K562 (cell line): ENCODE data around the gene EFNA5. TPM values are rescaled to one million over a fixed set of nuclear protein-coding genes. Genes with fewer than 3 reads are reported as not detected.

Experiments used
- ATAC-seq: fragments of 200-7000 bp; cut with Tn5 transposase; 3 replicates; pipeline ENCODE4 v1.9.1; 2020; ENCODE audit warnings: moderate library complexity
- BruUV-seq: library from RNA; stranded (reverse); fragments of 400-500 nt; replicated peaks from 2 replicates; lab custom pipeline; 2021; lab: Mats Ljungman, UMichigan
- CTCF ChIA-PET: fragments of 300-600 bp; formaldehyde crosslinking; extraction: SDS; loops from one replicate; lab custom pipeline; 2021; ENCODE audit warnings: low intra/inter-chr PET ratio; lab: Yijun Ruan, JAX
- POLR2A ChIA-PET: fragments of 300-600, 350-650 bp; sonication (Branson Sonifier 250); formaldehyde crosslinking; extraction: SDS; loops from one replicate; lab custom pipeline; 2021; ENCODE audit warnings: antibody characterized with exemption, inconsistent platforms; lab: Yijun Ruan, JAX
- DNase-seq, 4 experiments: peaks; one replicate each; pipeline versions ENCODE4 v3.0.0 to v3.0.0-alpha.2; 2011 to 2018; ENCODE audit warnings: low spot score in 3 of 4, mixed read lengths in 3 of 4; ENCODE audit errors: extremely low read depth in 1 of 4
- FAIRE-seq: peaks from 2 replicates; lab custom pipeline; 2011; peaks lifted over from hg19 to GRCh38; lab: Jason Lieb, UNC
- H2AFZ ChIP-seq: 2 replicates; pipeline ENCODE4 v1.6.0; 2011; ENCODE audit warnings: low read depth, low read length, control low read depth, inconsistent platforms
- H3K27ac ChIP-seq: fragments of 200-600 bp; 3 replicates; pipeline ENCODE4 v1.8.0; 2011; ENCODE audit warnings: low read depth, mild to moderate bottlenecking, control low read depth, inconsistent platforms, low read length, moderate library complexity, mixed read lengths; ENCODE audit errors: extremely low read depth
- H3K27me3 ChIP-seq, 2 experiments: fragments of 300-600 bp in 1 of 2; 2 replicates in 1 of 2; 3 replicates in 1 of 2; pipeline versions ENCODE4 v1.6.0 to v1.8.0; 2011; ENCODE audit warnings: inconsistent platforms in 2 of 2, low read length in 2 of 2, mild to moderate bottlenecking in 1 of 2, mixed read lengths in 1 of 2, moderate library complexity in 1 of 2; ENCODE audit not compliant: control insufficient read depth in 2 of 2, insufficient read depth in 2 of 2
- H3K36me3 ChIP-seq: fragments of 300-600 bp; 3 replicates; pipeline ENCODE4 v1.8.0; 2011; ENCODE audit warnings: mild to moderate bottlenecking, low read length, inconsistent platforms; ENCODE audit not compliant: control insufficient read depth, insufficient read depth
- H3K4me1 ChIP-seq, 2 experiments: fragments of 200-600 bp in 1 of 2; replicated peaks in 1 of 2; 2 replicates in 1 of 2; 3 replicates in 1 of 2; pipeline versions ENCODE4 v1.5.1 to v1.8.0; 2011; ENCODE audit warnings: inconsistent platforms in 2 of 2, low read length in 2 of 2, mild to moderate bottlenecking in 1 of 2, mixed read lengths in 1 of 2, moderate library complexity in 1 of 2; ENCODE audit not compliant: control insufficient read depth in 2 of 2, insufficient read depth in 2 of 2
- H3K4me2 ChIP-seq: 2 replicates; pipeline ENCODE4 v1.6.1; 2011; ENCODE audit warnings: low read length, control low read depth, inconsistent platforms, mixed read lengths; ENCODE audit not compliant: insufficient read depth
- H3K4me3 ChIP-seq: fragments of 200-600 bp; sonication (generic), shearing (Covaris generic); 2 replicates; pipeline ENCODE4 v1.5.1; 2016; ENCODE audit warnings: control low read depth, inconsistent platforms
- H3K79me2 ChIP-seq: fragments of 200-600 bp; 3 replicates; pipeline ENCODE4 v1.8.0; 2011; ENCODE audit warnings: low read length, inconsistent platforms; ENCODE audit not compliant: control insufficient read depth, insufficient read depth
- H3K9ac ChIP-seq, 2 experiments: 2 replicates each; pipeline versions ENCODE4 v1.6.0 to v1.6.1; 2011; ENCODE audit warnings: low read depth in 2 of 2, low read length in 2 of 2, control low read depth in 1 of 2, inconsistent platforms in 1 of 2, mild to moderate bottlenecking in 1 of 2, mixed read lengths in 1 of 2; ENCODE audit not compliant: insufficient read depth in 1 of 2
- H3K9me1 ChIP-seq: one replicate; pipeline ENCODE4 v1.6.0; 2011; ENCODE audit warnings: inconsistent platforms, mild to moderate bottlenecking, low read length, moderate library complexity; ENCODE audit not compliant: control insufficient read depth, insufficient read depth
- H3K9me3 ChIP-seq: replicated peaks from 2 replicates; pipeline ENCODE4 v1.5.1; 2011; ENCODE audit warnings: low read depth, low read length, inconsistent platforms; ENCODE audit not compliant: control insufficient read depth, insufficient read depth
- H4K20me1 ChIP-seq: replicated peaks from 2 replicates; pipeline ENCODE4 v1.6.1; 2011; ENCODE audit warnings: low read length, inconsistent platforms, mixed read lengths; ENCODE audit not compliant: control insufficient read depth, insufficient read depth
- ATF2 ChIP-seq: sonication (generic); formaldehyde crosslinking; IDR thresholded peaks from 2 replicates; pipeline ENCODE4 v1.8.1; 2022; ENCODE audit warnings: missing genetic modification reagents
- BCL6 ChIP-seq: fragments of 250-450 bp; sonication (Bioruptor Pico); IDR thresholded peaks from 2 replicates; pipeline ENCODE4 v1.4.0; 2020
- DLX4 ChIP-seq: fragments of 250-450 bp; sonication (Bioruptor Pico); IDR thresholded peaks from 2 replicates; pipeline ENCODE4 v1.6.1; 2021; ENCODE audit warnings: mild to moderate bottlenecking
- E2F8 ChIP-seq: fragments of 450-650 bp; IDR thresholded peaks from 2 replicates; pipeline ENCODE4 v1.7.1; 2018; ENCODE audit warnings: mild to moderate bottlenecking, low read depth; ENCODE audit not compliant: partially characterized antibody
- FOXA3 ChIP-seq, 2 experiments: fragments of 450-650 bp in 1 of 2; sonication (generic) in 1 of 2; formaldehyde crosslinking; IDR thresholded peaks in 1 of 2; conservative IDR thresholded peaks in 1 of 2; 2 replicates each; pipeline versions ENCODE4 v1.4.0 to v1.8.0; 2020 to 2022; ENCODE audit warnings: mild to moderate bottlenecking in 2 of 2, missing genetic modification reagents in 1 of 2
- FOXO4 ChIP-seq: fragments of 450-650 bp; formaldehyde crosslinking; IDR thresholded peaks from 2 replicates; pipeline ENCODE4 v1.4.0; 2020; ENCODE audit warnings: mild to moderate bottlenecking, moderate library complexity
- MAFG ChIP-seq: fragments of 450-650 bp; conservative IDR thresholded peaks from 2 replicates; pipeline ENCODE4 v1.6.1; 2016; ENCODE audit warnings: missing genetic modification characterization, missing compliant biosample characterization
- MCM2 ChIP-seq: fragments of 450-650 bp; IDR thresholded peaks from 2 replicates; pipeline ENCODE4 v1.6.1; 2017; ENCODE audit warnings: low read depth, mild to moderate bottlenecking
- NFXL1 ChIP-seq: fragments of 450-650 bp; formaldehyde crosslinking; IDR thresholded peaks from 2 replicates; pipeline ENCODE4 v1.4.0; 2021; ENCODE audit warnings: mild to moderate bottlenecking
- PHB ChIP-seq: fragments of 250-450 bp; sonication (Bioruptor Pico); IDR thresholded peaks from 2 replicates; pipeline ENCODE4 v1.5.0; 2021
- RCOR1 ChIP-seq, 2 experiments: IDR thresholded peaks; 2 replicates each; pipeline ENCODE4 v1.6.1; 2012; ENCODE audit warnings: low read depth in 2 of 2, low read length in 2 of 2, borderline replicate concordance in 1 of 2, improper control_type of control experiment in 1 of 2
- RNF2 ChIP-seq: sonication (generic); IDR thresholded peaks from 2 replicates; pipeline ENCODE4 v1.6.1; 2016
- SMARCE1 ChIP-seq: fragments of 450-650 bp; IDR thresholded peaks from 2 replicates; pipeline ENCODE4 v1.7.1; 2016; ENCODE audit warnings: mild to moderate bottlenecking
- SRSF7 ChIP-seq: fragments of 200-400 bp; formaldehyde crosslinking; optimal IDR thresholded peaks from 2 replicates; pipeline ENCODE3; 2017; ENCODE audit warnings: mild to moderate bottlenecking, low read depth, low read length
- TEAD1 ChIP-seq, 2 experiments: fragments of 450-650 bp in 1 of 2; sonication (generic) in 1 of 2; formaldehyde crosslinking; IDR thresholded peaks; 2 replicates each; pipeline versions ENCODE4 v1.4.0 to v1.8.0; 2020 to 2022; ENCODE audit warnings: mild to moderate bottlenecking in 2 of 2, missing genetic modification reagents in 1 of 2
- ZNF239 ChIP-seq: fragments of 250-450 bp; sonication (Bioruptor Pico); IDR thresholded peaks from 2 replicates; pipeline ENCODE4 v1.4.0; 2020; ENCODE audit warnings: mild to moderate bottlenecking
- ZNF740 ChIP-seq, 3 experiments: fragments of 200-800 bp in 1 of 3; sonication (Bioruptor generic) in 1 of 3; sonication (generic) in 1 of 3; formaldehyde crosslinking in 1 of 3; IDR thresholded peaks; 2 replicates each; pipeline versions ENCODE4 v1.6.1 to v1.8.0; 2016 to 2022; ENCODE audit warnings: mild to moderate bottlenecking in 2 of 3, missing compliant biosample characterization in 2 of 3, missing genetic modification characterization in 2 of 3, missing genetic modification reagents in 1 of 3
- WGBS: fragments of 100-300 bp; shearing (Covaris generic); methylation state at CpG from one replicate; pipeline ENCODE4 v1.1.6; 2016; ENCODE audit warnings: low coverage, mixed read lengths; ENCODE audit not compliant: insufficient coverage; ENCODE audit errors: missing lambda C conversion rate; 5-methylcytosine and 5-hydroxymethylcytosine counted together
- in situ Hi-C: fragments of 300-500 bp; cut with MboI; formaldehyde crosslinking; loops from 4 replicates; pipeline ENCODE4 v1.15.0; 2018; ENCODE audit warnings: inconsistent platforms, mixed read lengths
- intact Hi-C: fragments of 100-400 bp; cut with micrococcal nuclease; formaldehyde crosslinking; loops from 2 replicates; pipeline ENCODE4 v1.14.2; 2022
- polyA plus RNA-seq, 8 experiments: library from polyadenylated mRNA; depleted of rRNA in 4 of 8; stranded (reverse) in 5 of 8; unstranded in 3 of 8; fragments of >200 nt; fragmentation: Nextera tagmentation in 2 of 8; fragmentation: Illumina TruSeq in 1 of 8; extraction: Ambion mirVana in 2 of 8; extraction: Trizol in 1 of 8; gene quantifications; 2 replicates each; pipeline versions ENCODE4 v1.2.1 to v1.2.3, GENCODE V29; 2011 to 2014; ENCODE audit warnings: inconsistent platforms in 1 of 8, missing spikeins in 1 of 8
- total RNA-seq, 7 experiments: library from RNA; depleted of rRNA in 6 of 7; stranded (reverse); fragments of >200 nt in 6 of 7; fragmentation: Illumina TruSeq in 2 of 7; extraction: Trizol in 2 of 7; gene quantifications; 2 replicates each; pipeline versions ENCODE4 v1.2.1 to v1.2.3, GENCODE V29; 2011 to 2021; ENCODE audit warnings: low replicate concordance in 1 of 7

Gene EFNA5
- total and polyA plus RNA-seq, 9 of the 15 experiments (the other 6 are each of a cell fraction or from before 2014, with no cell fraction given), result 0.20 TPM; not detected in 8

- H3K9me1 ChIP-seq, result no peaks in the 10 kb centered on the region
- DNase-seq (peak in 1 of 4 experiments; percentile 1), FAIRE-seq (no peak), ATAC-seq (no peak)
- no TSS peak for BruUV-seq
- ChIA-PET POLR2A (no interaction called here), CTCF (no interaction called here)
- no peak for TF ChIP-seq SMARCE1
- TF ChIP-seq RCOR1 (IDR thresholded peaks at IDR 0.05; ENCODE audit: borderline replicate concordance in 1 of 2, low read depth in 2 of 2, low read length in 2 of 2), result no peak
- no peak for TF ChIP-seq FOXA3 (CRISPR knock-in tag; conservative IDR thresholded peaks at IDR 0.05 in 1 of 2, IDR thresholded peaks at IDR 0.05 in 1 of 2)
- no peak for TF ChIP-seq TEAD1 (CRISPR knock-in tag; IDR thresholded peaks at IDR 0.05)
- TF ChIP-seq MAFG (tag), result no peak
- no peak for TF ChIP-seq FOXO4 (CRISPR knock-in tag)
- TF ChIP-seq ZNF740 (CRISPR knock-in tag; IDR thresholded peaks at IDR 0.05), result no peak
- TF ChIP-seq ZNF740 (tag; IDR thresholded peaks at IDR 0.05), result no peak
- TF ChIP-seq NFXL1 (CRISPR knock-in tag), result no peak
- no peak for TF ChIP-seq ATF2
- no peak for TF ChIP-seq ZNF239 (CRISPR knock-in tag)
- no peak for TF ChIP-seq BCL6 (CRISPR knock-in tag)
- TF ChIP-seq SRSF7, result no peak
- no peak for TF ChIP-seq PHB (CRISPR knock-in tag)
- no peak for TF ChIP-seq DLX4 (CRISPR knock-in tag)
- TF ChIP-seq RNF2, result no peak
- no peak for TF ChIP-seq E2F8
- TF ChIP-seq MCM2, result no peak
- in situ Hi-C loops, result no loop called here
- H4K20me1 ChIP-seq, result no peaks in the 10 kb centered on the region
- H3K27me3 ChIP-seq, result no peaks in the 10 kb centered on the region
- no peaks in the 10 kb centered on the region for H3K79me2 ChIP-seq
- H3K4me1 ChIP-seq, result no peaks in the 10 kb centered on the region
- no peaks in the 10 kb centered on the region for H3K9me3 ChIP-seq
- 0% methylated on average over 2 of the region's 2 CpGs for WGBS
- no peak overlapping the region for H3K9ac ChIP-seq
- H2AFZ ChIP-seq, result no peak overlapping the region
- H3K36me3 ChIP-seq, result no peaks in the 10 kb centered on the region
- intact Hi-C loops, result no loop called here
- no peak overlapping the region for H3K4me3 ChIP-seq
- H3K27ac ChIP-seq, result no peak overlapping the region
- no peak overlapping the region for H3K4me2 ChIP-seq
Measured at GRCh38 chr5:107359916-107360234, 310.9 kb downstream of the EFNA5 start.
